HG02763 (cell line): Measurements from ENCODE around the gene VCX3B.
"Not testable (repeated sequence)": the region's sequence is repeated elsewhere in the genome, so short reads cannot be mapped to it uniquely, and the experiment has no call there.

ENCODE experiments used
- ATAC-seq: cut with Tn5 transposase; IDR thresholded peaks from one replicate; pipeline ENCODE4 v1.9.1; 2021; ENCODE audit warnings: mild to moderate bottlenecking, moderate library complexity; ENCODE audit not compliant: unreplicated experiment

VCX3B gene

DNA sequence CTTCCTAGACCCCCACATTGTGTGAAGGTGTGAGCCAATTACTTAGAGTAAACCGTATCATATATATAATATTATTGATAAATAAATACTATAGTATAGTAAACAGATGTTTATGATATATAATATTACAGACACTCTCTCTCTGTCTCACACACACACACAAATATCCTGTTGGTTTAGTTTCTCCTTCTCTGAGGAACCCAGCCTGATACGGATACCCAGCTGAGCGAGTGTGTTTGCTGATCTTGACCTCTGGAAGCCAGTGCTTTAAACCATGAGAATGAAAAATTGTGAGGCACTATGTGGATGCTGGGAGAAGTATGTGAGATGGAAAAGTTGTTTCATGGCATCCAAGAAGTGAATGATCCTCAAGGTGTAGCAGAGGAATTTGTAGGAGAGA lies at the start of gene VCX3B:
TSS of gene VCX3B (plus strand) at position 301 of the 400 bp plus-strand sequence. CDS start 621 bp downstream, outside the sequence.
- ATAC-seq = not testable (repeated sequence)

DNA sequence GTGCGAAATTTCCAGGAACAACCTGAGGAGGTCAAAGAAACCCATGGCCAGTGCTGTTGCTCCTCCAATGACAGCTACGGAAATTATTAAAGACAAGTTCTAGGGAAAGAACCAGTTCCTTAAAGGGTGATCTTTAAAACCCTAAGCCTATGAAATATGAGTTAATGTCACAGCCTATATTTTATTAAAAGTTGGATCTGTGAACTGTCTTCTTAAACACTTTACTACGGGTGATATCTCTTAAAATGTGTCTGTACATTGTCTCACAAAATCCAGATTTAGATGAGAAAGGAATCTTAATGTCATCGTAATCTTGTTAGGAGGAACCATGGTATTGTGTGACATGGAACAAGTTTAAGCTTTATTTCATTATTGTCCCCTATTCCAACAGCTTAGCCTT lies 46.3 kb upstream of the VCX3B start:
- ATAC-seq = no peak

GRCh38 chrX:8424912-8425311 lies 39.7 kb upstream of the VCX3B start:
- ATAC-seq = no peak

DNA sequence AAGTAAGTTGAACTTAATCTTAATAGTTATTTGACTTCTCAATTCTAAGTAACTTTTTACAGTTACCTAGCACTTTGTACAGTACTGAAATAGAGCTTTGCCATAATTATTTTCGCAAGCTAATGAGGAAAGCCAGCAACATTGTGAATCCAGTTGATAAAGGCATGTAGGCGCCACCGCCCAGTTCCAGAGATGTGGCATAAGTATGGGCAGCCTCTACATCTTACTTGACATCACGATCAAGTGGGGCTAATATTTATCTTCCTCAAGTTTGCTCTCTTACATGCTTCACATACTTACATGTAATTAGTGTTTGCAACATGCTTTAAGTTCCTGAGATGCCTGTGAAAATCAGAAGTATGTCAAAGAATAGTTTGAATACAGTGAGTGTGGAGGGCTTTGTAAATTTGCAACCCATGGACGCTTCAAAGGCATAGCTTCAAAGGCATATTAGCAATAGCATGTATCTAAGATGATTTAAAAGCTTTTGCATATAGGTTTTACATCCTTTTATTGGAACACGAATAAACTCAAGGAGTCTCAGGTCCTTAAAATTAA lies 34.9 kb upstream of the VCX3B start:
- no peak for ATAC-seq

- no peak for ATAC-seq
These were observed 34.2 kb upstream of the VCX3B start for GRCh38 chrX:8430444-8430843.

DNA sequence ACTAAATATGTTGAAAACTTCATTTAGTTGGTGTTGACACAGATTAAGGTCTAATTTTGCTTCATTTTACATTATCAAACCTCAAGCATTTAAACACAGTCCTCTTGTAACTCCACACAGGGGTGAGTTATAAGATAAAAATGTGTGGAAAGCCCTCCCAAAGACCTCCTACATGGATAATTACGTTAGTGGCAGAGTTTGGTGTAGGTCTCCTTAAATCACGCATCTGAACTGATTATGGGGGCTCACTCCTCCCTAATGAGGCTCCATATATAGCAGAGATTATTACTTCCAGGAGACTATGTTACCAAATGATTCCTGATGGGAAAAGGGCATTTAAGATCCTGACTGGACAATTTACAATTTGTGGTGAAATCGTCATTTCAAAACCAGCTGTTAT lies 32.2 kb upstream of the VCX3B start:
- no peak for ATAC-seq

DNA sequence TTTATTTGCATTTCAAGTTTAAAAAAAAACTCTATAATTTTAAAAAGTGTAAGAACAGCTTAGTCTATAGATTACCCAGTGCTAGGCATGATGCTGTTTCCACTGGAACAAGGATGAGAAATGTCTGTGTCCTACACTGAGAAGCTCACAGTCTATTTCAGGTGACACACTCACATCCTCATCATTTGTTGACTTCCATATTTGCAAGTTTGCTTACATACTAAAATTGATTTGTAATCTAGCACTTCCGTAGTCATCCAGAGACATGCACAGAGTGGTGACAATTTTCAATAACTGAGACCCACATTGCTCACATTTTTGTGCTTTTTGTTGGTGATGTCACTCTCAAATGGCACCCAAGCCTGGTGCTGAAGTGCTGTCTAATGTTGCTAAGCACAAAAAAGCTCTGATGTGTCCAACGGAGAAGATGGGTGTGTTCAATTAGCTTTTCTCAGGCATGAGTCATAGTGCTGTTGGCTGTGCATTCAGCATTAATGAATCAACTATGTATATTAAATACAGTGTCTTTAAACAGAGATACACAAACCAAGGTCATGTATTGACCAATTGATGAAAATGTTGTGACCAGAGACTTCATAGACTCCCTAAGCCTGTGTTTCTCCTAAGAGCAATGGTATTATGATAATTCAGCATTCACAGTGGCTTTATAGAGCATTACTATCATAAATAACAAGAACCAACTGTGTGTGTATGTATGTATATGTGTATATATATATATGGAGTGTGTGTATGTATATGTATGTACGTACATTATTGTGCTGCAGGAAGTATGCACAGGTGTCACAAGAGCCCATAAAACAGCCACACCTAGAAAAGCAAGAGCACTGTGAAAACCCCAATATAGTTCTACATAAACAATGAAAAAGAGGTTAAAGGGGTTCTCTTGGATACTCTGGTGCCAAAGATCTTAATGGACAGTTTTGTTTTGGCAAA lies 31.2 kb upstream of the VCX3B start:
- no peak for ATAC-seq

GRCh38 chrX:8447368-8447767 lies 17.3 kb upstream of the VCX3B start:
- ATAC-seq = no peak

GRCh38 chrX:8452343-8452742 lies 12.3 kb upstream of the VCX3B start:
- ATAC-seq = not testable (repeated sequence)

GRCh38 chrX:8453611-8454010 lies 11.0 kb upstream of the VCX3B start:
- no peak for ATAC-seq

DNA sequence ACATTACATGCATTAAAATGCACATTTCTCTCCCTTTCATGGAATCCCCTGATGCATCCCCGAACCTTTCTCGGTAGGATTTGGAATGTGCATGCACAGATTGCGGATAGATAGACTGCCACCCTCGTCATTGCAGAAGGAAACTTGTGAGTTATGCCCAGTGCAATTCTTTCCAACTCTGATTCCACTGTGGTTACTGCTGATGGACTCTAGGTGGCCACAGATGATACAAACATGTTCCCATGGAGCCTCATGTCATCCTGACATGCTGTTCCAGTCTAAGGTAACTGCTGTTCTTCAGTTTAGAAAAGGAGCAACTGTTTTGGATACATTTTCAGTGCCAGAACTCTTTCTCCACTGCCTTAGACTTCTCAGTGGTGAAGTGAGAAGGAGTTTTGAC lies 9.1 kb upstream of the VCX3B start:
- no peak for ATAC-seq

GRCh38 chrX:8462488-8462887 lies 2.1 kb upstream of the VCX3B start:
- ATAC-seq = no peak

DNA sequence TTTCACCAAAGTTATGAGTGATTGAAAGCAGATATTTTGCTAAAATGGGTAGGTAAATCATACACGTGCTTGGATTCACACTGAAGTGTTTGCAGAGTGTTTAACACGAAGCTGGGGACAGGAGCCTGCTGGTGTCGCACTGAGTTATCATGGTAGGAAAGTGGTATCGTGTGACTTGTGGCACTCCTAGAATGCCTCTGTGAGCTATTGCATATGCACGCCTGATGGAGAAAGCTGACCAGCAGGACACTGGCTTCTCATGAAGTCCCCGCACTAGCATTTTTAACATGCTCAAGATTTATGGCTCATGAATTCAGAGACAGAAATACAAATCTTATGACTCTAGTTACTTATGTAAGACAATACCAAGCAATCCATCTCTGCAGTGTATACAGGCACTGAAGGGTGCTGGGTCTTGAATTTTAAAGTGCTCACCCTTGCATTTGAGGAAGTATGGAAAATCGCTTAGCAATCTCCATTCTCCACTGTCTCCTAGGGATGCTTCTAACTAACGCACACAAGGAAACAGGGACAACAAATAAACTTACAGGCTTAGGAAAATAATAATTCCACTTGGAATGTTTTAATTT lies 19.8 kb downstream of the VCX3B start:
- no peak for ATAC-seq

GRCh38 chrX:8495036-8495435 lies 30.4 kb downstream of the VCX3B start:
- ATAC-seq = not testable (repeated sequence)

GRCh38 chrX:8500203-8500602 lies 35.6 kb downstream of the VCX3B start:
- no peak for ATAC-seq

DNA sequence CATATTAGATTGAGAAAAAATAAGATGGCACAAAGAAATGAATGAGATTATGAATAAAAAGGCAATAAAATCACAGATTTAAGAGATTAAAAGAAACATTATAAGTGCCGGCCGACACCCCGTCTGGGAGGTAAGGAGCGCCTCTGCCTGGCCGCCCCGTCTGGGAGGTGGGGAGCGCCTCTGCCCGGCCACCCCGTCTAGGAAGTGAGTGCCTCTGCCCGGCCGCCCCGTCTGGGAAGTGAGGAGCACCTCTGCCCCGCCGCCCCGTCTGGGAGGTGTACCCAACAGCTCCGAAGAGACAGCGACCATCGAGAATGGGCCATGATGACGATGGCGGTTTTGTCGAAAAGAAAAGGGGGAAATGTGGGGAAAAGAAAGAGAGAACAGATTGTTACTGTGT lies 37.5 kb downstream of the VCX3B start:
- not testable (repeated sequence) for ATAC-seq

DNA sequence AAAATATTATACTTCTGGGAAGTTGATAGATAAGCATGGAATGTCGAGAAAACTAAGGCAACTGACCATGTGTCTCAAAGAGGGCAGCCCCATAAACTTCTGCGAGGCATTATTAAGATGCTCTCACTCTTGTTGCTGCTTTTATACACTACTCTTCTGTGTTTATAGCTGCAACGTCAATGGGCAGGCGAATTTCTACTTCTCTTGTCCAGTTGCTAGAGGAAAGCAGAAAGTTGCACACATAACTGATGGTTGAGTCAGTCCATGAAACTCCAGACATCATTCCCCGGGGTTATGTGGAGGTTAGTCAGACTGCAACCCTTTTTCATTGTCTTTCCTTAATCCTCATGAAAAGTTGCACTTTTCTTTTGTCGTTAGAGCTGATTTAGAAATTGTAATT lies 39.8 kb downstream of the VCX3B start:
- ATAC-seq = no peak
